DOHH2 (cell line): ENCODE results near the gene TSC22D1.

Experiments
- EZH2phosphoT487 ChIP-seq: fragments of 200-600 bp; sonication (generic); IDR thresholded peaks from 2 replicates; pipeline ENCODE4 v1.6.1; 2017; ENCODE audit warnings: borderline replicate concordance, mild to moderate bottlenecking, antibody characterized with exemption, low read length, moderate library complexity, mixed read lengths
- TF ChIP-seq, protein P1 (sequence below): fragments of 200-600 bp; sonication (generic); IDR thresholded peaks from one replicate; pipeline ENCODE4 v1.5.1; 2014; ENCODE audit warnings: antibody characterized with exemption, mild to moderate bottlenecking, low read depth, low read length; ENCODE audit not compliant: poor library complexity, severe bottlenecking

DNA sequence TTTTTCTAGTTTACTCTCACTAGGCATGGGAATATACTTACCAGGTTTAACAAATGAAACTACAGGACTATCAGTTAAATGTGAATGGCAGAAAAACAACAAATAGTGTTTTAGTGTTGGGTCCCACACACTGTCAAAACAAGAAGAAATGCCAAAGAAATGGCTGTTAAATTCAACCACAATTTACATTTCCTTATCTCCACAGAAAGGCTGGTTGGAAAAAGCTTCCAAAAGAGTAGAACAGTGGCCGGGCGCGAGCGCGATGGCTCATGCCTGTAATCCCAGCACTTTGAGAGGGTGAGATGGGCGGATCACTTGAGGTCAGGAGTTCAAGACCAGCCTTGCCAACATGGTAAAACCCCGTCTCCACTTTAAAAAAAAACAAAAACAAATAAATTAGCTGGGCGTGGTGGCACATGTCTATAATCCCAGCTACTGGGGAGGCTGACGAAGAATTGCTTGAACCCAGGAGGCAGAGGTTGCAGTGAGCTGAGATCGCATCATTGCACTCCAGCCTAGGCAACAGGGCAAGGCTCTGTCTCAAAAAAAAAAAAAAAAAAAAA lies 136.0 kb downstream of the TSC22D1 start:
- TF ChIP-seq, protein P1, sequence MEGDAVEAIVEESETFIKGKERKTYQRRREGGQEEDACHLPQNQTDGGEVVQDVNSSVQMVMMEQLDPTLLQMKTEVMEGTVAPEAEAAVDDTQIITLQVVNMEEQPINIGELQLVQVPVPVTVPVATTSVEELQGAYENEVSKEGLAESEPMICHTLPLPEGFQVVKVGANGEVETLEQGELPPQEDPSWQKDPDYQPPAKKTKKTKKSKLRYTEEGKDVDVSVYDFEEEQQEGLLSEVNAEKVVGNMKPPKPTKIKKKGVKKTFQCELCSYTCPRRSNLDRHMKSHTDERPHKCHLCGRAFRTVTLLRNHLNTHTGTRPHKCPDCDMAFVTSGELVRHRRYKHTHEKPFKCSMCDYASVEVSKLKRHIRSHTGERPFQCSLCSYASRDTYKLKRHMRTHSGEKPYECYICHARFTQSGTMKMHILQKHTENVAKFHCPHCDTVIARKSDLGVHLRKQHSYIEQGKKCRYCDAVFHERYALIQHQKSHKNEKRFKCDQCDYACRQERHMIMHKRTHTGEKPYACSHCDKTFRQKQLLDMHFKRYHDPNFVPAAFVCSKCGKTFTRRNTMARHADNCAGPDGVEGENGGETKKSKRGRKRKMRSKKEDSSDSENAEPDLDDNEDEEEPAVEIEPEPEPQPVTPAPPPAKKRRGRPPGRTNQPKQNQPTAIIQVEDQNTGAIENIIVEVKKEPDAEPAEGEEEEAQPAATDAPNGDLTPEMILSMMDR, result no peak
- TF ChIP-seq EZH2phosphoT487, result no peak
